IPS DF 6.9 (cell line): ENCODE results near the gene HOXA5.

Experiments used
- DNase-seq: peaks from one replicate; pipeline ENCODE4 v3.0.0-alpha.2; 2013; ENCODE audit warnings: low read depth, low spot score
- H3K27ac ChIP-seq: one replicate; pipeline ENCODE4 v1.5.1; 2013; ENCODE audit warnings: low read length, control low read depth
- H3K27me3 ChIP-seq: 2 replicates; pipeline ENCODE4 v1.6.1; 2013; ENCODE audit warnings: mild to moderate bottlenecking, low read length; ENCODE audit not compliant: control insufficient read depth, insufficient read depth
- H3K36me3 ChIP-seq: 2 replicates; pipeline ENCODE4 v1.6.1; 2013; ENCODE audit warnings: low read length; ENCODE audit not compliant: control insufficient read depth, insufficient read depth
- H3K4me1 ChIP-seq: 2 replicates; pipeline ENCODE4 v1.6.1; 2013; ENCODE audit warnings: low read length; ENCODE audit not compliant: control insufficient read depth, insufficient read depth
- H3K4me3 ChIP-seq: 2 replicates; pipeline ENCODE4 v1.5.1; 2013; ENCODE audit warnings: mild to moderate bottlenecking, low read length
- H3K9me3 ChIP-seq: 2 replicates; pipeline ENCODE4 v1.6.1; 2013; ENCODE audit warnings: low read length, inconsistent platforms; ENCODE audit not compliant: control insufficient read depth, insufficient read depth
- WGBS: extraction: QIAGEN DNeasy Blood & Tissue Kit; methylation state at CpG from one replicate; pipeline ENCODE4 v1.1.7; 2013; ENCODE audit warnings: mixed read lengths, missing lambda C conversion rate; ENCODE audit not compliant: insufficient read length, insufficient coverage; 5-methylcytosine and 5-hydroxymethylcytosine counted together

The HOXA5 gene

GRCh38 chr7:27163288-27164044 is 20.0 kb upstream of the HOXA5 start:
- no CpG with 5 or more reads among the region's 24 CpGs for WGBS
- Histone ChIP-seq H3K27ac (no peak overlapping the region), H3K4me3 (no peak overlapping the region), H3K27me3 (peaks cover 96% of the 10 kb centered on the region), H3K4me1 (no peaks in the 10 kb centered on the region), H3K9me3 (no peaks in the 10 kb centered on the region), H3K36me3 (no peaks in the 10 kb centered on the region; the same call in 1 of the 2 replicates)
- no peak for DNase-seq

- Histone ChIP-seq H3K27me3 (peaks cover 96% of the 10 kb centered on the region), H3K27ac (no peak overlapping the region), H3K4me3 (no peak overlapping the region), H3K36me3 (no peaks in the 10 kb centered on the region; the same call in 1 of the 2 replicates), H3K4me1 (no peaks in the 10 kb centered on the region), H3K9me3 (no peaks in the 10 kb centered on the region)
- DNase-seq, result no peak
- whole genome bisulfite sequencing, result no CpG with 5 or more reads among the region's 7 CpGs
Observed at GRCh38 chr7:27162561-27163287, 19.2 kb upstream of the HOXA5 start.

GRCh38 chr7:27161721-27162560 is 18.5 kb upstream of the HOXA5 start:
- no peaks in the 10 kb centered on the region for H3K4me1 ChIP-seq
- no peak for DNase-seq
- no peak overlapping the region for H3K27ac ChIP-seq
- WGBS, result no CpG with 5 or more reads among the region's 30 CpGs
- H3K9me3 ChIP-seq, result no peaks in the 10 kb centered on the region
- no peak overlapping the region for H3K4me3 ChIP-seq
- peaks cover 96% of the 10 kb centered on the region for H3K27me3 ChIP-seq
- H3K36me3 ChIP-seq, result no peaks in the 10 kb centered on the region; the same call in 1 of the 2 replicates

- H3K36me3 ChIP-seq, result no peaks in the 10 kb centered on the region; the same call in 1 of the 2 replicates
- no peak overlapping the region for H3K27ac ChIP-seq
- H3K4me3 ChIP-seq, result no peak overlapping the region
- no peaks in the 10 kb centered on the region for H3K4me1 ChIP-seq
- DNase-seq, result no peak
- WGBS, result no CpG with 5 or more reads among the region's 27 CpGs
- H3K9me3 ChIP-seq, result no peaks in the 10 kb centered on the region
- H3K27me3 ChIP-seq, result peaks cover 95% of the 10 kb centered on the region
Observed at GRCh38 chr7:27161214-27161720, 17.8 kb upstream of the HOXA5 start.

GRCh38 chr7:27160546-27161213 is 17.2 kb upstream of the HOXA5 start:
- H3K36me3 ChIP-seq, result no peaks in the 10 kb centered on the region; the same call in 1 of the 2 replicates
- H3K27ac ChIP-seq, result no peak overlapping the region
- DNase-seq, result peak; percentile 85
- peaks cover 95% of the 10 kb centered on the region for H3K27me3 ChIP-seq
- peaks cover 3% of the 10 kb centered on the region; the same call in 1 of the 2 replicates for H3K4me1 ChIP-seq
- H3K4me3 ChIP-seq, result peak overlapping the region; percentile 23; the same call in 1 of the 2 replicates
- WGBS, result no CpG with 5 or more reads among the region's 54 CpGs
- no peaks in the 10 kb centered on the region for H3K9me3 ChIP-seq

- Histone ChIP-seq H3K27me3 (peaks cover 95% of the 10 kb centered on the region), H3K4me1 (peaks cover 3% of the 10 kb centered on the region; the same call in 1 of the 2 replicates), H3K36me3 (no peaks in the 10 kb centered on the region; the same call in 1 of the 2 replicates), H3K9me3 (no peaks in the 10 kb centered on the region), H3K4me3 (no peak overlapping the region), H3K27ac (no peak overlapping the region)
- no peak for DNase-seq
- WGBS, result no CpG with 5 or more reads among the region's 23 CpGs
Observed at GRCh38 chr7:27160145-27160545, 16.7 kb upstream of the HOXA5 start.

- H3K4me1 ChIP-seq, result peaks cover 3% of the 10 kb centered on the region; the same call in 1 of the 2 replicates
- H3K36me3 ChIP-seq, result no peaks in the 10 kb centered on the region
- H3K27ac ChIP-seq, result no peak overlapping the region
- DNase-seq, result no peak
- no peak overlapping the region for H3K4me3 ChIP-seq
- WGBS, result no CpG with 5 or more reads among the region's 27 CpGs
- peaks cover 95% of the 10 kb centered on the region for H3K27me3 ChIP-seq
- no peaks in the 10 kb centered on the region for H3K9me3 ChIP-seq
Observed at GRCh38 chr7:27159266-27160144, 16.0 kb upstream of the HOXA5 start.

- no peak for DNase-seq
Observed at GRCh38 chr7:27158436-27159265, 15.2 kb upstream of the HOXA5 start.

More at GRCh38 chr7:27158436-27159265, 15.2 kb upstream of the HOXA5 start:
- H3K9me3 ChIP-seq, result no peaks in the 10 kb centered on the region
- H3K4me1 ChIP-seq, result peaks cover 3% of the 10 kb centered on the region; the same call in 1 of the 2 replicates
- H3K4me3 ChIP-seq, result no peak overlapping the region
- peaks cover 95% of the 10 kb centered on the region for H3K27me3 ChIP-seq
- no CpG with 5 or more reads among the region's 35 CpGs for WGBS
- no peak overlapping the region for H3K27ac ChIP-seq
- H3K36me3 ChIP-seq, result no peaks in the 10 kb centered on the region
